ENCODE data around the gene NAGPA. TPM values are rescaled to one million over a fixed set of nuclear protein-coding genes. Genes with fewer than 3 reads are reported as not detected.

Gene NAGPA
- total RNA-seq, 4 donors from 2014 or later = 42.6 to 250 (median 72.7) TPM

GRCh38 chr16:5022521-5022920 is 11.2 kb downstream of the NAGPA start:
- no peak overlapping the region for H3K4me3 ChIP-seq
- WGBS, 2 donors (ENCODE audit: low coverage in 1 of 2) = 83% methylated on average over 6 of the region's 6 CpGs; no CpG with 5 or more reads in 1 of the 2 donors
- peaks cover 3 to 26% (median 5%) of the 10 kb centered on the region in 4 donors for H3K4me1 ChIP-seq
- TF ChIP-seq POLR2A (IDR thresholded peaks at IDR 0.05) = no peak
- no peak for TF ChIP-seq EP300 (IDR thresholded peaks at IDR 0.05; ENCODE audit: low read depth)
- TF ChIP-seq CTCF (IDR thresholded peaks at IDR 0.05) = no peak
- no peak for TF ChIP-seq POLR2AphosphoS5 (IDR thresholded peaks at IDR 0.05)
- no peak for DNase-seq
- intact Hi-C loops (cut with DNase I; ENCODE audit: low total_unique reads) = no loop called here
- no peak overlapping the region for H3K27ac ChIP-seq
- H3K9me3 ChIP-seq = no peaks in the 10 kb centered on the region
- in situ Hi-C loops (cut with MboI; ENCODE audit: low pct_ligation_motif_present in 1 of 4, low pct_unique_long_range_greater_than_20kb in 1 of 4, low sequenced_read_pairs in 3 of 4) = no loop called here
- H3K36me3 ChIP-seq = peaks cover 0 to 1% (median under 1%) of the 10 kb centered on the region in 4 donors
- no peaks in the 10 kb centered on the region for H3K27me3 ChIP-seq

- DNase-seq = no peak
- TF ChIP-seq CTCF (IDR thresholded peaks at IDR 0.05) (no peak), POLR2AphosphoS5 (IDR thresholded peaks at IDR 0.05) (no peak), POLR2A (IDR thresholded peaks at IDR 0.05) (no peak), EP300 (IDR thresholded peaks at IDR 0.05; ENCODE audit: low read depth) (no peak)
- Histone ChIP-seq H3K4me1 (peaks cover 3 to 26% (median 5%) of the 10 kb centered on the region in 4 donors), H3K36me3 (no peaks in the 10 kb centered on the region), H3K4me3 (no peak overlapping the region), H3K27ac (no peak overlapping the region), H3K9me3 (no peaks in the 10 kb centered on the region), H3K27me3 (no peaks in the 10 kb centered on the region)
- WGBS, 2 donors (ENCODE audit: low coverage in 1 of 2) = 85% methylated on average over 15 of the region's 15 CpGs; no CpG with 5 or more reads in 1 of the 2 donors
- intact Hi-C loops (cut with DNase I; ENCODE audit: low total_unique reads) (no loop called here), in situ Hi-C loops (cut with MboI; ENCODE audit: low pct_ligation_motif_present in 1 of 4, low pct_unique_long_range_greater_than_20kb in 1 of 4, low sequenced_read_pairs in 3 of 4) (no loop called here)
These were observed 13.2 kb downstream of the NAGPA start for GRCh38 chr16:5020551-5020950.

GRCh38 chr16:5019775-5020174 is 14.0 kb downstream of the NAGPA start:
- intact Hi-C loops (cut with DNase I; ENCODE audit: low total_unique reads) (no loop called here), in situ Hi-C loops (cut with MboI; ENCODE audit: low pct_ligation_motif_present in 1 of 4, low pct_unique_long_range_greater_than_20kb in 1 of 4, low sequenced_read_pairs in 3 of 4) (no loop called here)
- H3K9me3 ChIP-seq = no peaks in the 10 kb centered on the region
- no peaks in the 10 kb centered on the region for H3K36me3 ChIP-seq
- peaks cover 0 to 20% (median under 1%) of the 10 kb centered on the region in 4 donors for H3K4me1 ChIP-seq
- DNase-seq = no peak
- no peak overlapping the region for H3K4me3 ChIP-seq
- H3K27me3 ChIP-seq = no peaks in the 10 kb centered on the region
- H3K27ac ChIP-seq = no peak overlapping the region
- TF ChIP-seq EP300 (IDR thresholded peaks at IDR 0.05; ENCODE audit: low read depth) (no peak), POLR2AphosphoS5 (IDR thresholded peaks at IDR 0.05) (no peak), CTCF (IDR thresholded peaks at IDR 0.05) (no peak), POLR2A (IDR thresholded peaks at IDR 0.05) (no peak)
- WGBS, 2 donors (ENCODE audit: low coverage in 1 of 2) = 72 to 81% methylated on average over 6 of the region's 6 CpGs

- H3K9me3 ChIP-seq = no peaks in the 10 kb centered on the region
- no peaks in the 10 kb centered on the region for H3K27me3 ChIP-seq
- TF ChIP-seq POLR2A (IDR thresholded peaks at IDR 0.05) (no peak), EP300 (IDR thresholded peaks at IDR 0.05; ENCODE audit: low read depth) (no peak), CTCF (IDR thresholded peaks at IDR 0.05) (no peak), POLR2AphosphoS5 (IDR thresholded peaks at IDR 0.05) (no peak)
- WGBS, 2 donors (ENCODE audit: low coverage in 1 of 2) = 26 to 60% methylated on average over 2 to 9 of the region's 9 CpGs
- H3K27ac ChIP-seq = no peak overlapping the region
- no peaks in the 10 kb centered on the region for H3K36me3 ChIP-seq
- in situ Hi-C loops (cut with MboI; ENCODE audit: low pct_ligation_motif_present in 1 of 4, low pct_unique_long_range_greater_than_20kb in 1 of 4, low sequenced_read_pairs in 3 of 4) (no loop called here), intact Hi-C loops (cut with DNase I; ENCODE audit: low total_unique reads) (no loop called here)
- peaks cover 0 to 10% (median 0%) of the 10 kb centered on the region in 4 donors for H3K4me1 ChIP-seq
- DNase-seq = no peak
- no peak overlapping the region for H3K4me3 ChIP-seq
These were observed 14.9 kb downstream of the NAGPA start for GRCh38 chr16:5018793-5019192.
